HG02642 (cell line): ENCODE results near the gene RNF11.
"Not testable (repeated sequence)": the region's sequence is repeated elsewhere in the genome, so short reads cannot be mapped to it uniquely, and the experiment has no call there.

ENCODE experiments used
- ATAC-seq: cut with Tn5 transposase; IDR thresholded peaks from one replicate; pipeline ENCODE4 v1.9.1; 2021; ENCODE audit warnings: mild to moderate bottlenecking; ENCODE audit not compliant: unreplicated experiment, poor library complexity

Gene RNF11

DNA sequence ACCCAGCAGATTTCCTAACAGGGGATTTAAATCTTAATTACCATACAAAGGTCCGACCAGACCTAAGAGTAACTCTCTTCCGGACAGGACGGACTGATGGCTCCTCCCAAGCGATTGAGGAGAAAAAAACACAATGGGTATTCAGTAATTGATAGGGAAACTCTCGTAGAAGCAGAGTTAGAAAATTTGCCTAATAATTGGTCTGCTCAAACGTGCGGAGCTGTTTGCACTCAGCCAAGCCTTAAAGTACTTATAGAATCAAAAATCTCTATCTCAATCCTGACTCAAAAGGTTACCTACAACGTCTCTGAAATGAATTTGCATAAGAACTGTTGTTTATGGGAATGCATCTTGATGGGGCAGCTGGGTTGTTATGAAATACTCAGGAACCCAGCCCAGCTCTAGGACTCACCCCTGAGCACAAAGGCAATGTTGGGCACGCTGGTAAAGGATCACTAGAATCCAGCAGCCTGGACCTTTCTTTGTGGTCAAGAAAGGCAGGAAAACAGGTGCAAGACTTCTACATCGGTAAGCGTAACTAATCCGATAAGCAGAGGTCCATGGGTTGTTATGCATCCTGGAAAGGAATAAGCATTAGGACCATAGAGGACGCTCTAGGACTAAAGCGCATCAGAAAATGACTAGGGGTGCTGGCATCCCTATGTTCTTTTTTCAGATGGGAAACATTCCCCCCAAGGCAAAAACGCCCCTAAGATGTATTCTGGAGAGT lies 8.7 kb upstream of the RNF11 start:
- ATAC-seq: not testable (repeated sequence)

DNA sequence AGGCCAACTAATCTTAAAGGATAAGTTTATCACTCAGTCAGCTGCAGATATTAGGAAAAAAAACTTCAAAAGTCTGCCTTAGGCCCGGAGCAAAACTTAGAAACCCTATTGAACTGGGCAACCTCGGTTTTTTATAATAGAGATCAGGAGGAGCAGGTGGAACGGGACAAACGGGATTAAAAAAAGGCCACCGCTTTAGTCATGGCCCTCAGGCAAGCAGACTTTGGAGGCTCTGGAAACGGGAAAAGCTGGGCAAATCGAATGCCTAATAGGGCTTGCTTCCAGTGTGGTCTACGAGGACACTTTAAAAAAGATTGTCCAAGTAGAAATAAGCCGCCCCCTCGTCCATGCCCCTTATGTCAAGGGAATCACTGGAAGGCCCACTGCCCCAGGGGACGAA lies 7.6 kb upstream of the RNF11 start:
- not testable (repeated sequence) for ATAC-seq

DNA sequence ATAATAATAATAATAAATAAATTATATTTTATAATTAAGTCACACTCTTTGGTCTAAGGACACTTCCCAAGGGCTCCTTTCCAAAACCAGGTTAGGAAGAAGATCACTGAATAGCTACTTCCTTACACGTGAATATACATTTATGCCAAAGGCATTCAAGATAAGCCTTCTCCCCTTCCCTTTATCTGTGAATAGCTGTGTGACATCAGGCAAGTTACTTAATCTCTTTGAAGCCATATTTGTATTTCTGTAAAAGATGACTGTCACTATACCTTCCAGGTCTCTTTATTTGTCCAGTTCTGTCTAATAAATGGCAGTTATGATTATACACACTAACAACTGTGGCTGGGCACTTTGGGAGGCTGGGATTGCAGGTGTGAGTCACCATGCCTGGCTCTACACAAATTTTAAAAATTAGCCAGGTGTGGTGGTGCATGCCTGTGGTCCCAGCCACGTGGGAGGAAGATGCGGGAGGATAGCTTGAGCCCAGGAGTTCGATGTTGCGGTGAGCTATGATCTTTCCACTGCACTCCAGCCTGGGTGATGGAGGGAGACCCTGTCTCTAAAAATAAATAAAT lies 5.5 kb upstream of the RNF11 start:
- ATAC-seq: no peak

GRCh38 chr1:51231120-51231519 lies 5.0 kb upstream of the RNF11 start:
- ATAC-seq: no peak

DNA sequence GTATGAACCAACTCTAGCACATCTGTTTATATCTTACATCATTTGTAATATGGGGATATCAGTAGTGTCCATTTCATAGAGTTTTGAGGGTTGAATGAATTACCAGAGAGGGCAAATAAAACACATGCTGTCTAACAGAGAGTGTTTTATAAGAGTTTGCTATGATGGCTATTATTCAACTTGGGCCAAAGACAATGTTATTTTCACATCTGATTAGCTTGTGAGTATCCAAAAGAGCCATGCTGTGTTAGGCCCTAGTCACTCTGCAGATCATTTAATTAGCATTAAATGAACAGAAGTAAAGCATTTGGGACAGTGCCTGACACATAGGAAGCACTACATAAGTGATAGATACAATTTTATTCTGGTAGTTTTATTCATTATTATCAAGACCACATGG lies 4.2 kb upstream of the RNF11 start:
- ATAC-seq: no peak

GRCh38 chr1:51234236-51234635 lies 1.8 kb upstream of the RNF11 start:
- not testable (repeated sequence) for ATAC-seq

- ATAC-seq: peak; percentile 70
Measured at GRCh38 chr1:51234721-51235425, 1.2 kb upstream of the RNF11 start.

- ATAC-seq: peak; percentile 19
Measured at GRCh38 chr1:51236531-51237350, 668 bp downstream of the RNF11 start.

GRCh38 chr1:51237351-51238033 lies 1.4 kb downstream of the RNF11 start:
- ATAC-seq: no peak

- no peak for ATAC-seq
Measured at GRCh38 chr1:51238034-51238403, 1.9 kb downstream of the RNF11 start.

DNA sequence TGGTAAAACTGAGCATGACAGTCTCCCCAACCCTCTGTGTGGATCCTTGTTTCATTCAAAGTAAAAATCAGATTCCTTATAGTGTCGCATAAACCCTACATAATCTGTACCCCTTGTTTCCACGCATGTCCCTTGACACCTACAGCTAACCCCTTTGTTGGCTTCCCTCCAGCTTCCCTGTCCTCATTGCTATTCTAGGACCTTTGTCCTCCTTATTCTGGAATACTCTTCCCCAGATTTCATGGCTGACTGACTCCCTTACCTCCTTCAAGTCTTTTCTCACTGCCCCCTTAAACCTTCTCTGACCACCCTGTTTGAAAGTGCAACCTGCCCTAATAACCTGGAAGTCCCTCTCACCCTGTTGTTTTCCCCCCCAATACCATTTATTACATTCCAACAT lies 4.0 kb downstream of the RNF11 start:
- ATAC-seq: no peak

- no peak for ATAC-seq
Measured at GRCh38 chr1:51241119-51241518, 5.0 kb downstream of the RNF11 start.

GRCh38 chr1:51242546-51242945 lies 6.5 kb downstream of the RNF11 start:
- ATAC-seq: no peak

GRCh38 chr1:51247022-51247421 lies 10.9 kb downstream of the RNF11 start:
- peak; percentile 79 for ATAC-seq

DNA sequence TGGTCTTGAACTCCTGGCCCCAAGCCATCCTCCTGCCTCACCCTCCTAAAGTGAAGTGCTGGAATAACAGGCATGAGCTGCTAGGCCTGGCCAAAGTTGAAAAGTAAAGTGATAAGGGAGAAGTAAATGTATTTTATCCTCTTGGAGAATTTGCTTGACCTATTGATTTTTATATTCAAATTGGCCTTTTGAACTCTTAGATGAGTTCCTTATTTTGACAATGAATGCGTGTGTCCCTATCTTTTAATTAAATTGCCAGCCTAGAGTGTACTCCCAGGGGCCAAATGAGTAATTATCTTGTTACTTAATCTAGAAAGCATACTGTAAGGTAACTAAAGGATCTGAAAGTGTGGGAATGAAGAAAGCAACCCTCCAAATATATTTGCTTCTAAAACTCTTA lies 11.4 kb downstream of the RNF11 start:
- no peak for ATAC-seq

- no peak for ATAC-seq
Measured at GRCh38 chr1:51249445-51249844, 13.4 kb downstream of the RNF11 start.

DNA sequence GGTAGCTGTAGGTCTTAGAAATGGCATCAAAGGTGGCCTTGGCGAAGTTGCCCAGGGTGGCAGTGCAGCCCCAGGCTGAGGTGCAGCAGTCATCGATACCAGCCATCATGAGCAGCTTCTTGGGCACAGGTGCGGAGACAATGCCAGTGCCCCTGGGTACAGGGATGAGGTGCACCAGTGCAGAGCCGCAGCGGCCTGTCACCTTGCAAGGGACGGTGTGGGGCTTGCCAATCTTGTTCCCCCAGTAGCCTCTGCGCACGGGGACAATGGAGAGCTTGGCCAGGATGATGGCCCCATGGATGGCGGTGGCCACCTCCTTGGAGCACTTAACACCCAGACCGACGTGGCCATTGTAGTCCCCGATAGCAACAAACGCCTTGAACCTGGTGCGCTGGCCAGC lies 14.7 kb downstream of the RNF11 start:
- not testable (repeated sequence) for ATAC-seq

DNA sequence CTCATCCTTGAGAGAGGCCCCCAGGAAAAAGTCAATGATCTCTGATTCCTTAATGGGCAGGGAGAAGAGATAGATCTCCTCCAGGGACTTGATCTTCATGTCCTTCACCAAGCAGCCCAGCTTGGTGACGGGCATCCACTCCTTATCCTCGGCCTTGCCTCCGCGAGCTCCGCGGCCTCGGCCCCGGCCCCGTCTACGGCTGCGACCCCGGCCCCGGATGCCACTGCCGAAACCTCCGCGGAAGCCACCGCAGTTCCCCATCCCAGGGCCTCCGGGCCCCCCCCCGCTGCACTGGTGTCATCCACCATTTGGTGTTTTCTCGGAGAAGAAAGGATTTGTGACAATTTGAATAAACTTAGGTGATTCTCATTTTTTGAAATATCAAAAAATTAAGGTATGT lies 15.1 kb downstream of the RNF11 start:
- not testable (repeated sequence) for ATAC-seq

DNA sequence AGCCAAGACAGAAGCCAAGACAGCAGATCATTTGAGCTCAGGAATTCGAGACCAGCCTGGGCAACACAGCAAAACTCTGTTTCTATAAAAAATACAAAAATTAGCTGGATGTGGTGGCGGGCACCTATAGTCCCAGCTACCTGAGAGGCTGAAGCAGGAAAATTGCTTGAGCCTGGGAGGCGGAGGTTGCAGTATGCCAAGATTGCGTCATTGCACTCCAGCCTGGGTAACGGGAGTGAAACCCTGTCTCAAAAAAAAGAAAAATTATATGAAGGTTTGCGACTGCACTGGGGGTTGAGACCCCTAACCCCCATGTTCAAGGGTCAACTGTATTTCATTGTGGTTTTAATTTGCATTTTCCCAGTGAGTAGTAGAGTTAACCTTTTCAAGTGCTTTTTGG lies 16.3 kb downstream of the RNF11 start:
- no peak for ATAC-seq

DNA sequence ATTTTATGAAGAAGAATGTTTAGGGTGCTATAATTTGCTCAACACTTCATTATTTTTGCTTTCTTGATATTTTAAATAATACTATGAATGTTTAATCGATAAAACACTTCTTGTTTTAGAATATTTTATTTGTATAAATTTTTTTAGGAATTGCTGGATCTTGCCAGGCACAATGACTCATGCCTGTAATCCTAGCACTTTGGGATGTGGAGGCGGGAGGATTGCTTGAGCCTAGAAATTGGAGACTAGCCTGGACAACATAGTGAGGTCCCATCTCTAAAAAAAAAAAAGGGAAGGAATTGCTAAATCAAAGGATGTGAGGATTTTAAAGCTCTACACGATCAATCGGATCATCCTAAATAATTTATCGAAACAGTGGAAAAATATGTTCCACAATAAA lies 17.6 kb downstream of the RNF11 start:
- no peak for ATAC-seq
